NT2/D1 (cell line): Measurements from ENCODE around the gene COX7B.
A peak's percentile ranks its signal among the peaks of the same experiment; 100 is the strongest.

ENCODE experiments used
- SUZ12 ChIP-seq: IDR thresholded peaks from 2 replicates; pipeline ENCODE4 v1.6.1; 2011; ENCODE audit not compliant: insufficient read length, insufficient read depth; ENCODE audit errors: extremely low read depth
- YY1 ChIP-seq: IDR thresholded peaks from 2 replicates; pipeline ENCODE4 v1.6.1; 2011; ENCODE audit not compliant: insufficient read length, insufficient read depth

- TF ChIP-seq SUZ12 (no peak), YY1 (peak; percentile 33)
Measured at GRCh38 chrX:77894921-77895886, 4.1 kb upstream of the COX7B start, which contains the start of gene MAGT1.
